ENCODE results near the gene SOX18. TPM values are rescaled to one million over a fixed set of nuclear protein-coding genes. Genes with fewer than 3 reads are reported as not detected.

The SOX18 gene
- total and polyA plus RNA-seq, 2 experiments from 2014 or later, result 0.21 TPM; not detected in 1

DNA sequence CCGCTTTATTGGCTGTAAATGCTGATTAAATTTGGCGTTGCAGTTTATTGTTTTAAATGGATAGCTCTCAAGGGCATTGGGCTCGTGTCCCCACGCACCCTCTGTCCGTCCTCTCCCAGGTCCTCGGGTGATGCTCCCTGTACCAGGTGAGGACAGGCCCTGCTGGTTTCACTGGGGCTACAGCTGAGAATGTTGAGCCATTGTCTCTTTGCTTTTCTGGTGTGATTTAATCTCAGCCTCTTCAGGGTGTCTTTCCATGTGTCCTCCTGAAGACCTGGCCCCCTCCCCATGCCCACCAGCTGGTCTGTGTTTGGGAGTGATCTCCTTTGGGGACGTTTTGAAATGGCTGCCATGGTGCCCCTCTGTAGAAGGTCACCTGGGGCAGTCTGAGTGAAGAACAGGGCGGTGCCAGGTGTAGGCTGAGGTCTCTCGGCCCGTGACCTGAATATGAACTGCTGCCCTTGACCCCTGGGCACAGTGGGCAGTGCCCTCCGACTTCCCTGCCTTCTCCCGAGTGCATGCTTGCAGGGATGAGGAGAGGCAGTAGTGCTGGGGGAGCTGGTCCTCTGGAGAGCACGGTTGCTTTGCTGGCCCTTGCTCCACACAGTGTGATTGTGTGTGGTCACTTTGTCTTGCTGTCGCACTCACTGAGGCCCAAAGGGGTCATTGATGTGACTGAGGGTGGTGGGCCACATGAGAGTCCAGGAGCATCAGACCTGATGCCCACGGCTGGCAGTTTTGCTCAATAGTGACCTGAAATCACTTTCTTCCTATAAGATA is 25.9 kb downstream of the SOX18 start:
- Histone ChIP-seq H3F3A (replicated peaks; ENCODE audit: low read depth) (0 out of 2 replicates have a peak, but pooled peaks cover 6% of the 10 kb centered on the region), H3K4me2 (no peak overlapping the region), H3K9me2 (ENCODE audit: insufficient read depth) (no peaks in the 10 kb centered on the region), H3K79me2 (replicated peaks; ENCODE audit: insufficient read depth) (no peaks in the 10 kb centered on the region), H3K36me3 (ENCODE audit: insufficient read depth) (0 out of 2 replicates have a peak, but pooled peaks cover 5% of the 10 kb centered on the region), H3K27ac (ENCODE audit: low read depth) (no peak overlapping the region), H3K4me3 (no peak overlapping the region), H4K20me1 (replicated peaks; ENCODE audit: insufficient read depth) (no peaks in the 10 kb centered on the region), H3K4me1 (ENCODE audit: insufficient read depth) (no peaks in the 10 kb centered on the region), H3K27me3 (ENCODE audit: insufficient read depth) (no peaks in the 10 kb centered on the region), H2AFZ (no peak overlapping the region)
- Mint-ChIP-seq H3K4me1 (no peaks in the 10 kb centered on the region; the same call in 2 of the 3 replicates), H3K27me3 (ENCODE audit: insufficient read depth, low read depth, poor library complexity) (peaks cover 11% of the 10 kb centered on the region), H3K9me3 (no peaks in the 10 kb centered on the region), H3K27ac (no peak overlapping the region), H3K4me3 (no peak overlapping the region; the same call in 2 of the 3 replicates), H3K36me3 (ENCODE audit: low read depth) (peaks cover 77% of the 10 kb centered on the region)
- no peak for DNase-seq (ENCODE audit: low spot score)
- no peak for ATAC-seq
- no peak for TF ChIP-seq NANOG (IDR thresholded peaks at IDR 0.05; ENCODE audit: borderline replicate concordance)
- no peak for TF ChIP-seq JUNB (IDR thresholded peaks at IDR 0.05; ENCODE audit: unreplicated experiment)
- no peak for TF ChIP-seq CREB1 (CRISPR knock-in tag; IDR thresholded peaks at IDR 0.05; ENCODE audit: low read depth)
- TF ChIP-seq, protein P1, sequence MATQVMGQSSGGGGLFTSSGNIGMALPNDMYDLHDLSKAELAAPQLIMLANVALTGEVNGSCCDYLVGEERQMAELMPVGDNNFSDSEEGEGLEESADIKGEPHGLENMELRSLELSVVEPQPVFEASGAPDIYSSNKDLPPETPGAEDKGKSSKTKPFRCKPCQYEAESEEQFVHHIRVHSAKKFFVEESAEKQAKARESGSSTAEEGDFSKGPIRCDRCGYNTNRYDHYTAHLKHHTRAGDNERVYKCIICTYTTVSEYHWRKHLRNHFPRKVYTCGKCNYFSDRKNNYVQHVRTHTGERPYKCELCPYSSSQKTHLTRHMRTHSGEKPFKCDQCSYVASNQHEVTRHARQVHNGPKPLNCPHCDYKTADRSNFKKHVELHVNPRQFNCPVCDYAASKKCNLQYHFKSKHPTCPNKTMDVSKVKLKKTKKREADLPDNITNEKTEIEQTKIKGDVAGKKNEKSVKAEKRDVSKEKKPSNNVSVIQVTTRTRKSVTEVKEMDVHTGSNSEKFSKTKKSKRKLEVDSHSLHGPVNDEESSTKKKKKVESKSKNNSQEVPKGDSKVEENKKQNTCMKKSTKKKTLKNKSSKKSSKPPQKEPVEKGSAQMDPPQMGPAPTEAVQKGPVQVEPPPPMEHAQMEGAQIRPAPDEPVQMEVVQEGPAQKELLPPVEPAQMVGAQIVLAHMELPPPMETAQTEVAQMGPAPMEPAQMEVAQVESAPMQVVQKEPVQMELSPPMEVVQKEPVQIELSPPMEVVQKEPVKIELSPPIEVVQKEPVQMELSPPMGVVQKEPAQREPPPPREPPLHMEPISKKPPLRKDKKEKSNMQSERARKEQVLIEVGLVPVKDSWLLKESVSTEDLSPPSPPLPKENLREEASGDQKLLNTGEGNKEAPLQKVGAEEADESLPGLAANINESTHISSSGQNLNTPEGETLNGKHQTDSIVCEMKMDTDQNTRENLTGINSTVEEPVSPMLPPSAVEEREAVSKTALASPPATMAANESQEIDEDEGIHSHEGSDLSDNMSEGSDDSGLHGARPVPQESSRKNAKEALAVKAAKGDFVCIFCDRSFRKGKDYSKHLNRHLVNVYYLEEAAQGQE (IDR thresholded peaks at IDR 0.05; ENCODE audit: unreplicated experiment), result no peak
- no peak for TF ChIP-seq CTCF (conservative IDR thresholded peaks at IDR 0.05; ENCODE audit: low read depth in 2 of 2)
- TF ChIP-seq ZNF462 (CRISPR knock-in tag; IDR thresholded peaks at IDR 0.05), result no peak
- TF ChIP-seq, protein P2, sequence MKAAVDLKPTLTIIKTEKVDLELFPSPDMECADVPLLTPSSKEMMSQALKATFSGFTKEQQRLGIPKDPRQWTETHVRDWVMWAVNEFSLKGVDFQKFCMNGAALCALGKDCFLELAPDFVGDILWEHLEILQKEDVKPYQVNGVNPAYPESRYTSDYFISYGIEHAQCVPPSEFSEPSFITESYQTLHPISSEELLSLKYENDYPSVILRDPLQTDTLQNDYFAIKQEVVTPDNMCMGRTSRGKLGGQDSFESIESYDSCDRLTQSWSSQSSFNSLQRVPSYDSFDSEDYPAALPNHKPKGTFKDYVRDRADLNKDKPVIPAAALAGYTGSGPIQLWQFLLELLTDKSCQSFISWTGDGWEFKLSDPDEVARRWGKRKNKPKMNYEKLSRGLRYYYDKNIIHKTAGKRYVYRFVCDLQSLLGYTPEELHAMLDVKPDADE (IDR thresholded peaks at IDR 0.05), result no peak
- TF ChIP-seq STAT1 (IDR thresholded peaks at IDR 0.05; ENCODE audit: unreplicated experiment), result no peak

Data from GM23338 (cell line).